Mesendoderm (in vitro differentiated cells): Measurements from ENCODE around the gene SLC30A4.

Experiments used
- DNase-seq: peaks from one replicate; pipeline ENCODE4 v3.0.0; 2013
- H2AK5ac ChIP-seq: 2 replicates; pipeline ENCODE4 v1.6.1; 2013; ENCODE audit warnings: low read length, inconsistent platforms
- H2BK120ac ChIP-seq: 2 replicates; pipeline ENCODE4 v1.6.1; 2013; ENCODE audit warnings: low read depth, mild to moderate bottlenecking, low read length, moderate library complexity, mixed read lengths
- H2BK15ac ChIP-seq: replicated peaks from 2 replicates; pipeline ENCODE4 v1.6.1; 2013; ENCODE audit warnings: low read depth, mild to moderate bottlenecking, moderate library complexity
- H2BK5ac ChIP-seq: 2 replicates; pipeline ENCODE4 v1.6.1; 2013; ENCODE audit warnings: low read length, inconsistent platforms
- H3K18ac ChIP-seq: 2 replicates; pipeline ENCODE4 v1.6.1; 2013; ENCODE audit warnings: mild to moderate bottlenecking, low read length, mixed read lengths
- H3K23ac ChIP-seq: one replicate; pipeline ENCODE4 v1.6.1; 2013; ENCODE audit warnings: low read length
- H3K27ac ChIP-seq: 2 replicates; pipeline ENCODE4 v1.5.1; 2013; ENCODE audit warnings: low read depth, mild to moderate bottlenecking, inconsistent platforms, low read length, moderate library complexity
- H3K27me3 ChIP-seq: 2 replicates; pipeline ENCODE4 v1.6.1; 2013; ENCODE audit warnings: low read length, control low read depth, mild to moderate bottlenecking, inconsistent platforms; ENCODE audit not compliant: insufficient read depth, poor library complexity
- H3K36me3 ChIP-seq: 2 replicates; pipeline ENCODE4 v1.6.1; 2013; ENCODE audit warnings: low read length, inconsistent platforms; ENCODE audit not compliant: control insufficient read depth, insufficient read depth
- H3K4ac ChIP-seq: one replicate; pipeline ENCODE4 v1.6.1; 2013; ENCODE audit warnings: low read depth, mild to moderate bottlenecking, low read length, moderate library complexity
- H3K4me1 ChIP-seq: 2 replicates; pipeline ENCODE4 v1.6.1; 2013; ENCODE audit warnings: low read depth, low read length, inconsistent platforms; ENCODE audit not compliant: control insufficient read depth
- H3K4me2 ChIP-seq: 2 replicates; pipeline ENCODE4 v1.6.1; 2013; ENCODE audit warnings: low read length
- H3K4me3 ChIP-seq: 2 replicates; pipeline ENCODE4 v1.5.1; 2013; ENCODE audit warnings: mild to moderate bottlenecking, low read length
- H3K56ac ChIP-seq: one replicate; pipeline ENCODE4 v1.6.1; 2013; ENCODE audit warnings: low read length
- H3K79me1 ChIP-seq: 2 replicates; pipeline ENCODE4 v1.6.1; 2013; ENCODE audit warnings: low read length, inconsistent platforms
- H3K79me2 ChIP-seq: 2 replicates; pipeline ENCODE4 v1.6.1; 2013; ENCODE audit warnings: mild to moderate bottlenecking, low read length; ENCODE audit not compliant: control insufficient read depth, insufficient read depth
- H3K9ac ChIP-seq: 2 replicates; pipeline ENCODE4 v1.6.1; 2013; ENCODE audit warnings: low read length, inconsistent platforms
- H4K5ac ChIP-seq: one replicate; pipeline ENCODE4 v1.6.1; 2013; ENCODE audit warnings: low read length
- H4K8ac ChIP-seq: one replicate; pipeline ENCODE4 v1.6.1; 2013; ENCODE audit warnings: low read depth, mild to moderate bottlenecking, control low read depth, low read length, moderate library complexity
- WGBS: extraction: QIAGEN DNeasy Blood & Tissue Kit; methylation state at CpG from one replicate; pipeline ENCODE4 v1.1.7; 2013; ENCODE audit warnings: low lambda C conversion rate, missing lambda C conversion rate; ENCODE audit not compliant: insufficient coverage; ENCODE audit errors: extremely low coverage; 5-methylcytosine and 5-hydroxymethylcytosine counted together

Gene SLC30A4

DNA sequence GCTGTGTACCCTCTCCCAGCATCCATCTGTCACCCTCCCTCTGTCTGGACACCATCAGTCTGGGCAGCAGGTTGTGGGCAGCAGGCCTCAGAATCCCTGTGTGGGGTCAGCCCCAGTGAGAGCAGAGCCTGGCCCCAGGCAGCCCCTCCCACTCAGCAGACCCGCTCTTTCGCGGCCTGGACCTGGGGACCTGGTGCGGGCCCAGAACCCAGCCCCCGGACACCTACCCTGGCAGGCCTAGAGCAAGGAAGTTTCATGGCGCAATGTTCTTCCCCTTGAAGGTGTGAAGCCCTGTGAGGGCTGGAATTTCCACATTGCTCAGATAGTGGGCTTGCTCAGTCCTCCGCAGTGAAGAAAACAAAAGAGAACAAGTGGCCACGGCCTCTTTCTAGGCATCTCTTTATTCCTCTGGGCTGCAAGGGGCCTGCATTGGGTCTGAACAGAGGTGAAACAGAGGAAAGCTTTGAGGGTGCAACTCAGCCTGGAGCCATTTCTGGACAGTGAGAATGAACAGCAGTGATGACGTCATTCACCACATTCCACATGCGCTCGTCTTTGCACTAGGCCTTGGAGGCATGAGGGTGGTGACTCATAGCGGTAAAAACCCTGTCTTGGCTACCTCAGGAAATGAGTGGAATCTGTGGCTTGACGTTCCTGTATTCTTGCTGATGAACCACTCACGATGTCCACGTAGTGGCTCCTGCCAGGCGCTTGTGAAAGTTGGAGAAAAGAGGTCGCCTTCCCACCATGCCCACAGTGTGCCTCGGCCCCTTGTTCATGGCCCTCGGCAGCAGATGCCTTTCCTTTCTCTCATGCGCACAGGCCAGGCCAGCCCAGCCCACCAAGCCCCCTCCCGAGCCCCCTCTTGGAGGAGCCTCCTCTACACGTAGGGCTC is 66.1 kb downstream of the SLC30A4 start:
- Histone ChIP-seq H3K79me1 (no peaks in the 10 kb centered on the region), H2BK15ac (no peak overlapping the region), H3K27me3 (no peaks in the 10 kb centered on the region), H3K18ac (no peak overlapping the region), H3K23ac (no peak overlapping the region), H3K4me3 (no peak overlapping the region), H3K27ac (no peak overlapping the region), H4K8ac (no peak overlapping the region), H3K4ac (no peak overlapping the region), H3K4me1 (no peaks in the 10 kb centered on the region), H2BK120ac (no peak overlapping the region), H3K56ac (no peak overlapping the region), H2BK5ac (no peak overlapping the region), H3K79me2 (no peaks in the 10 kb centered on the region), H3K4me2 (no peak overlapping the region), H3K9ac (no peak overlapping the region), H2AK5ac (no peak overlapping the region), H4K5ac (no peak overlapping the region), H3K36me3 (no peaks in the 10 kb centered on the region)
- peak; percentile 77 for DNase-seq
- WGBS, result no CpG with 5 or more reads among the region's 22 CpGs

GRCh38 chr15:45454814-45455213 is 67.7 kb downstream of the SLC30A4 start:
- Histone ChIP-seq H2BK5ac (no peak overlapping the region), H2BK120ac (no peak overlapping the region), H2AK5ac (no peak overlapping the region), H3K4me2 (no peak overlapping the region), H2BK15ac (no peak overlapping the region), H3K56ac (no peak overlapping the region), H3K4me1 (no peaks in the 10 kb centered on the region), H3K9ac (no peak overlapping the region), H3K79me1 (no peaks in the 10 kb centered on the region), H3K4ac (no peak overlapping the region), H4K5ac (no peak overlapping the region), H3K27ac (no peak overlapping the region), H4K8ac (no peak overlapping the region), H3K36me3 (no peaks in the 10 kb centered on the region), H3K18ac (no peak overlapping the region), H3K79me2 (no peaks in the 10 kb centered on the region), H3K27me3 (no peaks in the 10 kb centered on the region), H3K4me3 (no peak overlapping the region), H3K23ac (no peak overlapping the region)
- no CpG with 5 or more reads among the region's 8 CpGs for WGBS
- DNase-seq, result no peak

DNA sequence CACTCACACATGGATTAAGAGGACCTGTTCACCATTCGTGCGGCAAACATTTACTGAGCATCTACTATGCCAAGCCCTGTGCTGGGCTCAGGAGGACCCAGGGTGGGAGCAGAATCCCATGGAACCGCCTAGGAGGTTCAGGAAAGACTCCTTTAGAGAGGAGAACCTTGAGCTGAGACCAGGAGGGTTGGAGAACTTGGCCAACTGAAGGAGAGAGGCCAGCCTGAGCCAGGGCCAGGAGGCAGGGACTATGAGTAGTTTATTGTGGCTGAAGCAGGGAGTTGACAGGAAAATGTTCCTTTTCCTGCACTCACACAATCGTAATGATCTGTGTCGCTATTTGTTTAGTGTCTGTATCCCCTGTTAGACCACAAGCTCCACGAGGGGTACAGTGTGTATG is 71.3 kb downstream of the SLC30A4 start:
- Histone ChIP-seq H3K9ac (no peak overlapping the region), H3K56ac (no peak overlapping the region), H3K4me3 (no peak overlapping the region), H3K23ac (no peak overlapping the region), H4K5ac (no peak overlapping the region), H3K79me2 (no peaks in the 10 kb centered on the region), H4K8ac (no peak overlapping the region), H3K36me3 (no peaks in the 10 kb centered on the region), H3K4ac (no peak overlapping the region), H3K4me2 (no peak overlapping the region), H3K18ac (no peak overlapping the region), H3K4me1 (no peaks in the 10 kb centered on the region), H2BK120ac (no peak overlapping the region), H3K27me3 (no peaks in the 10 kb centered on the region), H3K79me1 (no peaks in the 10 kb centered on the region), H3K27ac (no peak overlapping the region), H2BK15ac (no peak overlapping the region), H2BK5ac (no peak overlapping the region), H2AK5ac (no peak overlapping the region)
- no peak for DNase-seq
- WGBS, result no CpG with 5 or more reads among the region's 6 CpGs

DNA sequence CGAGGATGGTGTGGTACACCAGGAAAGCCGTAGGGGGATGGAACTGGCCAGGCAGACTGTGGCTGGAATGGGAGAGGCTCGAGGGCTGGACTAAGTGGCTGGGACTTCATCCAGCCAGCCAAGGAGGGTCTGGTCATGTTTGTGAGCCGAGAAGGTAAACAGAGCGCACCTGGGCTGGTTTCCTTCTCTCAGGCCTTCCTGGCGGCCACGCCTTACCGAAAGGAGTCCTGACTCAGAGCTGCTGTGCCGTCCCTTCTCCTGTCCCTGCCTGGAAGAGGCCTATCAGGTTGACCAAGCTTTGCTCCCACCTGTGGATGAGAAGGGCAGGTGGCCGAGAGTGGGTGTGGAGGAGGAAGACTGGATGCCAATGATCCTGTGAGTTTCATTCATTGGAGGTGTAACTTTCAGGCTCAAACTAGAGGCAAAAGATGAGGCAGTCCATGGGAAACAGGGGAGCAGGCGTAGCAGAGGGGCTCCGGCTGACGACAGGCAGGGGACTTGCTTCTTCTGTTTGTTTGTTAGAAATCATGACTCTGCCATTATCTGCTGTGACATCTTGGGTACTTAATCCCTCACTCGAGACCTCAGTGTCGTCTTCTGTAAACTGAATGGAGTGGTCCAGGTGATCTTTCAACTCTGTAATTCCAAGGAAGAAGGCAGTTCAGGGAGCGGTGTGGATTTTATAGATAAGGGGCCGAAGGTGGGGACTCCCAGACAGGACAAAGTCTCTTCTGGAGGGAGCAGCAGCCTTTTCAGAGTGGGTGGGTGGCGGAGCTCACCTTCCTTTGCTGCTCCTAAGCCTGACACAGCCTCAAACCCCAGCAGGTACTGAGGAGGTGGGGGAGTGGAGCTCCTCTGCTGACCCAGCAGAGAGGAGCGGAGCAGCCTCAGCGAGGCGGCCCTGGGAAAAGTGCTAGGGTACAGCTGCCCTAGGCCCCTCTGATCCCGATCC is 72.4 kb downstream of the SLC30A4 start:
- no CpG with 5 or more reads among the region's 22 CpGs for WGBS
- no peaks in the 10 kb centered on the region for H3K79me2 ChIP-seq
- H3K27me3 ChIP-seq, result no peaks in the 10 kb centered on the region
- no peaks in the 10 kb centered on the region for H3K36me3 ChIP-seq
- no peak overlapping the region for H3K4me3 ChIP-seq
- no peaks in the 10 kb centered on the region for H3K79me1 ChIP-seq
- no peak overlapping the region for H2BK15ac ChIP-seq
- no peak overlapping the region for H3K18ac ChIP-seq
- H2BK5ac ChIP-seq, result no peak overlapping the region
- H3K23ac ChIP-seq, result no peak overlapping the region
- no peak overlapping the region for H3K27ac ChIP-seq
- no peak overlapping the region for H3K4ac ChIP-seq
- H2AK5ac ChIP-seq, result no peak overlapping the region
- H4K5ac ChIP-seq, result no peak overlapping the region
- no peak overlapping the region for H4K8ac ChIP-seq
- DNase-seq, result no peak
- no peak overlapping the region for H2BK120ac ChIP-seq
- H3K56ac ChIP-seq, result no peak overlapping the region
- no peak overlapping the region for H3K9ac ChIP-seq
- H3K4me2 ChIP-seq, result no peak overlapping the region
- no peaks in the 10 kb centered on the region for H3K4me1 ChIP-seq

DNA sequence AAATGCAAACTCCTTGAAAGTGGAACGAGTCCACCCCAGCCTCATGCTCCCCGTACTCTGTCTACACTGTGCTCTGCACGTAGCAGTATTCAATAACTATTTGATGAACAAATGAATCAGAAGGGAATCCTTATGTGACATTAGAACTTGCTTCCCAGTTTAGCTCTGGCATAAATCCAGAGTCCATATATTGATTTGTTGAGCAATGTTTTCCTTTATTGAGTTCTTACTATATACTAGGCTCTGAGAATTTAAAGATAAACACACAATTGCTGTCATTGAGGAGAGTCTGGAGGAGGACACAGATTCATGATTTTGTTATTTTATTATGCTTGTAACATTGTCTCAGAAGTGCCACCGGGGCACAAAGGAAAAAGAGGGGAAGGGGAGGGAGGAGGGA is 73.2 kb downstream of the SLC30A4 start:
- Histone ChIP-seq H3K9ac (no peak overlapping the region), H3K27ac (no peak overlapping the region)

More for the DNA sequence above, 73.2 kb downstream of the SLC30A4 start:
- Histone ChIP-seq H3K23ac (no peak overlapping the region), H3K4me3 (no peak overlapping the region), H2BK15ac (no peak overlapping the region), H4K5ac (no peak overlapping the region), H3K18ac (no peak overlapping the region), H2BK5ac (no peak overlapping the region), H3K4ac (no peak overlapping the region), H3K56ac (no peak overlapping the region), H2BK120ac (no peak overlapping the region), H3K27me3 (no peaks in the 10 kb centered on the region), H4K8ac (no peak overlapping the region), H3K79me2 (no peaks in the 10 kb centered on the region), H3K4me1 (no peaks in the 10 kb centered on the region), H3K4me2 (no peak overlapping the region), H2AK5ac (no peak overlapping the region), H3K36me3 (no peaks in the 10 kb centered on the region), H3K79me1 (no peaks in the 10 kb centered on the region)
- WGBS, result no CpG with 5 or more reads among the region's 4 CpGs
- DNase-seq, result no peak
